Endothelial cell of umbilical vein (primary cell): ENCODE results near the gene SLC10A7.

ENCODE experiments used
- EZH2 ChIP-seq: IDR thresholded peaks from 2 replicates; pipeline ENCODE4 v1.6.1; 2012; ENCODE audit warnings: borderline replicate concordance, low read depth, mild to moderate bottlenecking, moderate library complexity, low read length, inconsistent platforms; ENCODE audit not compliant: severe bottlenecking
- FOS ChIP-seq: IDR thresholded peaks from 2 replicates; pipeline ENCODE4 v1.6.1; 2011; ENCODE audit warnings: mild to moderate bottlenecking, low read length, moderate library complexity, borderline replicate concordance; ENCODE audit not compliant: insufficient read depth
- GATA2 ChIP-seq: IDR thresholded peaks from 2 replicates; pipeline ENCODE4 v1.7.0; 2011; ENCODE audit warnings: low read depth, mild to moderate bottlenecking, moderate library complexity, mixed read lengths, low read length; ENCODE audit not compliant: insufficient read length, insufficient read depth
- JUN ChIP-seq: IDR thresholded peaks from 2 replicates; pipeline ENCODE4 v1.6.1; 2011; ENCODE audit warnings: borderline replicate concordance, low read depth; ENCODE audit not compliant: insufficient read length, insufficient read depth
- MAX ChIP-seq: IDR thresholded peaks from 2 replicates; pipeline ENCODE4 v1.6.1; 2011; ENCODE audit not compliant: insufficient read depth, insufficient read length
- MYC ChIP-seq: IDR thresholded peaks from one replicate; pipeline ENCODE4 v1.6.1; 2011; ENCODE audit warnings: mild to moderate bottlenecking, low read depth, low read length
- POLR2A ChIP-seq: IDR thresholded peaks from 2 replicates; pipeline ENCODE4 v1.6.1; 2012; ENCODE audit warnings: low read depth, mild to moderate bottlenecking, control low read depth, low read length
- POLR2AphosphoS5 ChIP-seq: IDR thresholded peaks from 2 replicates; pipeline ENCODE4 v1.6.1; 2012; ENCODE audit warnings: low read depth, mild to moderate bottlenecking, control low read depth, low read length, moderate library complexity; ENCODE audit not compliant: insufficient read depth
- TF ChIP-seq, protein P1 (sequence below), 2 donors: IDR thresholded peaks; 1 replicate in 1 of 2; 2 replicates in 1 of 2; pipeline ENCODE4 v1.5.1; 2011; ENCODE audit warnings: low read length in 2 of 2, mild to moderate bottlenecking in 2 of 2, moderate library complexity in 2 of 2, control low read depth in 1 of 2, inconsistent platforms in 1 of 2, low read depth in 1 of 2; ENCODE audit not compliant: insufficient read depth in 1 of 2; ENCODE audit errors: extremely low read depth in 1 of 2

DNA sequence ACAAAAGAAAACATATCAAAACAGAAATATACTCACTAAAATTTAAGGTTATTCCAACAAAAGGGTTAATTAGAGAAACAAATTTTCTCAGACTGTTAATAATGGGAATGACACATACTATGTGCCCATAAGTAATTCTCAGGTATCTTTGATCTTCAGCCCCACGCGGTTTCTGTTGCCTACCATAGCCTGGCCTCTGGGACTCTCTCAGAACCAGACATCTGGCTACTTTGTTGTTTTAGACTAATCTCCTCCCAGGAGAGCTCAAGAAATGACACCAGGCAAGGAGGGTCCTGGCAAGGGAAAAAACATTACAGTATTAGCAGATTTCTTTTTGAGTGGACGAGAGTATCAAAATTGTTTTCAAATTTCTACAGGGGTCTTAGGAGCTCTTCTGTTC, 43.7 kb downstream of the SLC10A7 start:
- TF ChIP-seq MYC = no peak
- TF ChIP-seq, protein P1, sequence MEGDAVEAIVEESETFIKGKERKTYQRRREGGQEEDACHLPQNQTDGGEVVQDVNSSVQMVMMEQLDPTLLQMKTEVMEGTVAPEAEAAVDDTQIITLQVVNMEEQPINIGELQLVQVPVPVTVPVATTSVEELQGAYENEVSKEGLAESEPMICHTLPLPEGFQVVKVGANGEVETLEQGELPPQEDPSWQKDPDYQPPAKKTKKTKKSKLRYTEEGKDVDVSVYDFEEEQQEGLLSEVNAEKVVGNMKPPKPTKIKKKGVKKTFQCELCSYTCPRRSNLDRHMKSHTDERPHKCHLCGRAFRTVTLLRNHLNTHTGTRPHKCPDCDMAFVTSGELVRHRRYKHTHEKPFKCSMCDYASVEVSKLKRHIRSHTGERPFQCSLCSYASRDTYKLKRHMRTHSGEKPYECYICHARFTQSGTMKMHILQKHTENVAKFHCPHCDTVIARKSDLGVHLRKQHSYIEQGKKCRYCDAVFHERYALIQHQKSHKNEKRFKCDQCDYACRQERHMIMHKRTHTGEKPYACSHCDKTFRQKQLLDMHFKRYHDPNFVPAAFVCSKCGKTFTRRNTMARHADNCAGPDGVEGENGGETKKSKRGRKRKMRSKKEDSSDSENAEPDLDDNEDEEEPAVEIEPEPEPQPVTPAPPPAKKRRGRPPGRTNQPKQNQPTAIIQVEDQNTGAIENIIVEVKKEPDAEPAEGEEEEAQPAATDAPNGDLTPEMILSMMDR (IDR thresholded peaks at IDR 0.05; ENCODE audit: extremely low read depth in 1 of 2, insufficient read depth in 1 of 2, low read depth in 1 of 2, low read length in 2 of 2) = no peak
- TF ChIP-seq GATA2 = no peak
- TF ChIP-seq POLR2A = no peak
- TF ChIP-seq MAX = no peak
- no peak for TF ChIP-seq JUN
- TF ChIP-seq FOS = no peak
- TF ChIP-seq EZH2 = no peak
- no peak for TF ChIP-seq POLR2AphosphoS5
